ENCODE results near the gene UGT2A2.

UGT2A2 gene

DNA sequence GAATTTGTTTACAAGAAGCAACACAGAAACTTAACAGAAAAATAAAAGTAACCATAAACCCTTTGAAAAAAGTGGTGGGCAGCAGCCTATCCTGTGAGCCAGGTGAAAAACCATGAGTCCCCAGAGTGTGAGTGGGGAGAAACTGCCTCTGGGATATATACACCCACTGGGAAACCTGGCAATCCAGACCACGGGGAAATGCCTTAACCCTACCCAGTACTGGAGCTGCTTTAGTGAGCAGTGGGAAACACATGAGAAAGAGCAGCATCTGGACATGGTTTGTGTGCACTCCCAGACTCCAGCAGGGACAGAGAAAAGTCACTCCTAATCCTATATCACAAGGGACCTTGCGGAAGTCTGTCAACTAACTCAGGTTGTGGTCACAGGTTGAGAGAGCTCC is 39.4 kb downstream of the UGT2A2 start:
- Mint-ChIP-seq H3K4me1 (ENCODE audit: low read depth) (no peaks in the 10 kb centered on the region), H3K9me3 (no peaks in the 10 kb centered on the region), H3K27me3 (no peaks in the 10 kb centered on the region), H3K27ac (no peak overlapping the region), H3K4me3 (no peak overlapping the region), H3K36me3 (ENCODE audit: low read depth) (no peaks in the 10 kb centered on the region)

DNA sequence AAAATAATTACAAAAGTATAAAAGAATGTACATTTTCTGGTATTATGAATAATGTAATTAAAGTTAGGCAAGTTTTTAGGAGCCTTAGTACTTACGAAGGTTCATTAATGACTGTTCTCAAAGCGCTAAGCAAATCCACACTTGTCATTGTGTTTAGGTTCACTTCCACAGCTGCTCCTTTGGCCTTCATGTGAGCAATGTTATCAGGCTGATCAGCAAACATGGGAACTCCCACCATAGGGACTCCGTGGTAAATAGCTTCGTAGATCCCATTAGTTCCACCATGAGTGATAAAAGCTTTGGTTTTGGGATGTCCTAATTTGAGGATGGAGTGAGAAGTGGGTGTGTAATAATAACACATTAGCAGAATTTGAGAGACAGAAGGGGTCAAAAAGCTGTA is 45.1 kb downstream of the UGT2A2 start:
- Mint-ChIP-seq H3K9me3 (no peaks in the 10 kb centered on the region), H3K27ac (no peak overlapping the region), H3K27me3 (no peaks in the 10 kb centered on the region), H3K4me3 (no peak overlapping the region), H3K4me1 (ENCODE audit: low read depth) (no peaks in the 10 kb centered on the region), H3K36me3 (ENCODE audit: low read depth) (no peaks in the 10 kb centered on the region)

DNA sequence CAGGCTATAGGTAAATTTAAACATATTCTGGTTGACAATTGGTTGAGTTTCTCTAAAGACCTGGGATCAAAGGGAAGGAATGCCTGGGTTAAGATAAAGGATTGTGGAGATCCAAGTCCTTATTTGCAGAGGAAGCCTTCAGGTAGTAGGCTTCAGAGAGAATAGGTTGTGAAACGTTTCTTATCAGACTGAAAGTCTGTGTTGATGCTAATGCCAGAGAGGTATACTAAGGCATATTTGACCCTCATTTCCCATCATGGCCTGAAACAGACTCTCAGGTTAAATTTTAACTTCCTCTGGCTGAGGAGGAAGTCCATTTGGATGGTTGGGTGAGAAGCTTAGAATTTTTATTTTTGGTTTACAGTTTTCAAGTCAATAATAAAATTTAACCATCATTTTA is 48.1 kb downstream of the UGT2A2 start:
- Mint-ChIP-seq H3K27me3 (no peaks in the 10 kb centered on the region), H3K4me3 (no peak overlapping the region), H3K36me3 (ENCODE audit: low read depth) (no peaks in the 10 kb centered on the region), H3K9me3 (no peaks in the 10 kb centered on the region), H3K4me1 (ENCODE audit: low read depth) (no peaks in the 10 kb centered on the region), H3K27ac (no peak overlapping the region)

GRCh38 chr4:69589884-69590283 is 49.6 kb downstream of the UGT2A2 start:
- no peaks in the 10 kb centered on the region for H3K36me3 Mint-ChIP-seq (ENCODE audit: low read depth)
- H3K9me3 Mint-ChIP-seq, result no peaks in the 10 kb centered on the region
- no peaks in the 10 kb centered on the region for H3K4me1 Mint-ChIP-seq (ENCODE audit: low read depth)
- H3K27me3 Mint-ChIP-seq, result no peaks in the 10 kb centered on the region
- no peak overlapping the region for H3K4me3 Mint-ChIP-seq
- H3K27ac Mint-ChIP-seq, result no peak overlapping the region

- Mint-ChIP-seq H3K4me3 (no peak overlapping the region), H3K36me3 (ENCODE audit: low read depth) (no peaks in the 10 kb centered on the region), H3K27me3 (no peaks in the 10 kb centered on the region), H3K4me1 (ENCODE audit: low read depth) (no peaks in the 10 kb centered on the region), H3K9me3 (no peaks in the 10 kb centered on the region), H3K27ac (no peak overlapping the region)
These were observed 55.3 kb downstream of the UGT2A2 start for GRCh38 chr4:69584135-69584534.

DNA sequence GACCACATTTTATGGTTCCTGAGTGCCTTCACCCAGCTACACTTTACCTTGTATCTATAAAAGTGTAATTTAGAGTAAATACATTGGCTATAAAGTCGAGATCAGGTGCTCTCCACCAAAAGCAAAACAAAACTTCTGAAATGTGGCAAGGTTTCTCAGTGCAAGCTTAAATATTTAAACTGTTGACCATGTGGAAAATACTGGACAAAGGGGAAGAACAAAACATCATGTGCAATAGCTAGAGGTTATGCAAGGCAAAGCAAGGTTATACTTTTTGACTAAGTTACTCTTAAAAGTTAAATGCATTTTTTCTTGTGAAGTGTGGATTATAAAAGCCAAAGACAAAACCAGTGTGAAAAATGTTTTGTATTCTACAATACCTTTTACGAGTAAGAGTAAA is 55.9 kb downstream of the UGT2A2 start:
- no peaks in the 10 kb centered on the region for H3K4me1 Mint-ChIP-seq (ENCODE audit: low read depth)

DNA sequence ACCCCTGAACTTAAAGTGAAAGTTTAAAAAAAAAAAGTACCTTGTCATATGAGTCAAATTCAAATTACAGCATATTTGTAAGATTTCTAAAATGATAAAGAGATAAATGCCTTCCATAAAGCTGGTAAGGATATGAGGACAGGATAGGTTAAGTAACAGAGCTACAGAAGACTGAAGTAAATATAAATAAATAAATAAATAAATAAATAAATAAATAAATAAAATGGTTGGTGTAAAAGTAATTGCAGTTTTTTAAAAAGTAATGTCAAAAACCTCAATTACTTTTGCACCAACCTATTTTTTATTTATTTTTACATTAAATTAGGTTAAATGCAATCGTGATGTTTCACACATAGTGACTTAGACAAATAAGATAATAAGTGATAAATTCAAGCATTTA is 62.2 kb downstream of the UGT2A2 start:
- H3K4me1 Mint-ChIP-seq (ENCODE audit: low read depth), result no peaks in the 10 kb centered on the region
- no peaks in the 10 kb centered on the region for H3K27me3 Mint-ChIP-seq
- H3K36me3 Mint-ChIP-seq (ENCODE audit: low read depth), result no peaks in the 10 kb centered on the region
- H3K4me3 Mint-ChIP-seq, result no peak overlapping the region
- H3K27ac Mint-ChIP-seq, result no peak overlapping the region
- no peaks in the 10 kb centered on the region for H3K9me3 Mint-ChIP-seq

More for the DNA sequence above, 55.9 kb downstream of the UGT2A2 start:
- no peaks in the 10 kb centered on the region for H3K36me3 Mint-ChIP-seq (ENCODE audit: low read depth)
- no peaks in the 10 kb centered on the region for H3K9me3 Mint-ChIP-seq
- H3K4me3 Mint-ChIP-seq, result no peak overlapping the region
- no peaks in the 10 kb centered on the region for H3K27me3 Mint-ChIP-seq
- H3K27ac Mint-ChIP-seq, result no peak overlapping the region

GRCh38 chr4:69576251-69576877 is 63.1 kb downstream of the UGT2A2 start:
- H3K4me3 Mint-ChIP-seq, result no peak overlapping the region
- no peaks in the 10 kb centered on the region for H3K9me3 Mint-ChIP-seq
- H3K27ac Mint-ChIP-seq, result no peak overlapping the region
- H3K36me3 Mint-ChIP-seq (ENCODE audit: low read depth), result no peaks in the 10 kb centered on the region
- H3K27me3 Mint-ChIP-seq, result no peaks in the 10 kb centered on the region
- H3K4me1 Mint-ChIP-seq (ENCODE audit: low read depth), result no peaks in the 10 kb centered on the region

DNA sequence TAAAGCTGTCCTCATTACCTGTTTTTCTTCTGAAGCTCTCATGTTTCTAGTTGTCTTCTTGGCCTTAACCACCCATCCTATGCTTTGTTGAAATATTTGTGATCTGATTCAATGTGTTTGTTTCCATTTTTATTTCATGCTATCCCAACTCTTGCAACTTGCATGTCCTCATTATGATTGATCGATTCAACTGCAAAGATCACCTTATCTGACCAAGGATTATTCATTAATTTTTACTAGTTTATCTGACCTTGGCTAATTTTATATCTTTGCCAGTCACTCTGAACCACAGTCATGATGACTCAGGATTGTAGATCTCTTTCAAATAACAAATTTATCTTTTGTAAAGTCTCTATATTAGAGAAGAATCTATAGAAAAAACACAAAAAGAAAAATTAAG is 70.7 kb downstream of the UGT2A2 start:
- Mint-ChIP-seq H3K4me1 (ENCODE audit: low read depth) (no peaks in the 10 kb centered on the region), H3K36me3 (ENCODE audit: low read depth) (no peaks in the 10 kb centered on the region), H3K4me3 (no peak overlapping the region), H3K27me3 (no peaks in the 10 kb centered on the region), H3K9me3 (peaks cover 3% of the 10 kb centered on the region), H3K27ac (no peak overlapping the region)

- H3K4me1 Mint-ChIP-seq (ENCODE audit: low read depth), result no peaks in the 10 kb centered on the region
- peaks cover 3% of the 10 kb centered on the region for H3K9me3 Mint-ChIP-seq
- H3K36me3 Mint-ChIP-seq (ENCODE audit: low read depth), result no peaks in the 10 kb centered on the region
- no peak overlapping the region for H3K27ac Mint-ChIP-seq
- H3K27me3 Mint-ChIP-seq, result no peaks in the 10 kb centered on the region
- no peak overlapping the region for H3K4me3 Mint-ChIP-seq
These were observed 76.0 kb downstream of the UGT2A2 start for GRCh38 chr4:69563424-69563823.

- no peak overlapping the region for H3K27ac Mint-ChIP-seq
- H3K27me3 Mint-ChIP-seq, result no peaks in the 10 kb centered on the region
- H3K9me3 Mint-ChIP-seq, result no peaks in the 10 kb centered on the region
- H3K4me1 Mint-ChIP-seq (ENCODE audit: low read depth), result no peaks in the 10 kb centered on the region
- no peaks in the 10 kb centered on the region for H3K36me3 Mint-ChIP-seq (ENCODE audit: low read depth)
- H3K4me3 Mint-ChIP-seq, result no peak overlapping the region
These were observed 89.8 kb downstream of the UGT2A2 start for GRCh38 chr4:69549651-69550050.

DNA sequence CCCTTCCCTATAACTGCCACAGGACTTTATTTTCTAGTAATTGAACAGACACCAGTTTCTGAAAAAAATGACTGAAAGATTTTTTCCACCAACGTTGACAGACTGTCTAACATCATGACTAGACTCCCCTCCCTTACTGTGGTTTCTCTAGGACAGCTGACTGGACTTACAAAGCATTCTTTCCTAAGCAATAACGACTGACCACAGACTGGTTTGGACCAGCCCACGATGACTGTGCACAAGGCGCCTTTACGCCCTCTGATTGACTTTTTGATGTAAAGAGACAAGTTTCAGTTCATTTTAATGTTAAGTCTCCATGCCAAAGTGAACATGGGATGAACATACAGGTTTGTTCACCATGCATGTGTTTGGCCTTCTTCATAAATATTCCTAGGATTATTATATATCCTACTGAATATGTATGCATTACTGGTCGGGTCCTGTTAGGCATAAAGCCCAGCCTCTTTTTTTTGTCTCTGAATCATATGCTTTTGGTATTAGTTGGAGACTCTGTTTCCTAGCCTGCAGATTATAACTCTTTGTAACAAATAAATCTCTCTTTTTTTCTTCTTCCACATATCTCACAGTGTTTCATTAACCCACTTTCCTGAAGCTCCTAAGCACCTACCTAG is 93.2 kb downstream of the UGT2A2 start:
- Mint-ChIP-seq H3K27me3 (no peaks in the 10 kb centered on the region), H3K36me3 (ENCODE audit: low read depth) (no peaks in the 10 kb centered on the region), H3K9me3 (no peaks in the 10 kb centered on the region), H3K4me1 (ENCODE audit: low read depth) (no peaks in the 10 kb centered on the region), H3K4me3 (no peak overlapping the region), H3K27ac (no peak overlapping the region)
